ENCODE results near the gene STX3.

STX3 gene

DNA sequence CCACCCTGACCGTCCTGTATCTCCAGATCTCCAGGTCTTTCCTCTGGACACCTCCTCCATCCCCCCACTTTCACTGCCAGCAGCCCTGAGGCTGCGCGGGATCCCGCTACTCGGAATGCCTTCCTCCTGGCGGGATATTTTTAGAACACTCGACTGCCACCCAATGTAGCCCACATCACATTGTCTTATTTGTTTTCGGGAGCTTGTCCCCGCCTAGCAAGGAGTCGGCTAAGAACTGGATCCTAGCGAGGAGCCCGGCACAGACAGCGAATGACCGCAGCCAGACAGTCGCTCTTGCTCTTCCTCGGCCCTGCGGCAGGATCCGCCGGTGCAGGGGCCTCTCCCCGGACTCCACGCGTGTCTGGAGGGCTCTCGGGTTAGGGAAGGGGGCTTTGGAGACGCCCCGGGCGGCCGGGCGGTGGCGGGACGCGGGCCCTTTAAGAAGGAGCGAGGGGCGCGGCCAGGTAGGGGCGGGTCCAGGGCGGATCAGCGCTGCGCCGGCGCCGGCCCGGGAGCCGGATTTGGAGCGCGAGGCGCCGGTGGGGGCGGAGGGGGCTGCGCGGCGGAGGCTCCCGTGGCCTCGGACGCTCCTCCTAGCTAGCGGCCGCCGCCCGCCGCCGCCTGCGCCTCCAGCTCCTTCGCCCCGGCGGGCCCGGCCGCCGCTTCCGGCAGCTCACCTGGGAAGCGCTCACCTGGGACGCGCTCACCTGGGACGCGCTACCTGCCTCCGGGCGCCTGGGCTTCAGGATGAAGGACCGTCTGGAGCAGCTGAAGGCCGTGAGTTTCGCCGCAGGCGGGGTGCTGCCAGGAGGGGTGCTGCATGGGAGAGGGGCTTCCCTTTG lies at the start of gene STX3:
Gene STX3, plus strand, starts transcription at position 518 of the 842 bp plus-strand sequence. Its CDS starts 230 bp downstream, at position 748.
- DNase-seq, result peak; percentile 54 to 86
- peaks cover 0 to 24% (median 10%) of the 10 kb centered on the region in 4 donors for H3K4me1 ChIP-seq
- intact Hi-C loops (cut with DNase I; ENCODE audit: low total_unique reads), result loop anchor here (2.0 to 10.0 kb wide), 3 partner anchors 48 to 210 kb away; partner anchors contain the start of gene PATL1
- peak within 1 kb of the TSS; percentile 80 to 90 for H3K4me3 ChIP-seq
- H3K27ac ChIP-seq, result peak within 1 kb of the TSS; percentile 91 to 94
- TF ChIP-seq, protein P1, sequence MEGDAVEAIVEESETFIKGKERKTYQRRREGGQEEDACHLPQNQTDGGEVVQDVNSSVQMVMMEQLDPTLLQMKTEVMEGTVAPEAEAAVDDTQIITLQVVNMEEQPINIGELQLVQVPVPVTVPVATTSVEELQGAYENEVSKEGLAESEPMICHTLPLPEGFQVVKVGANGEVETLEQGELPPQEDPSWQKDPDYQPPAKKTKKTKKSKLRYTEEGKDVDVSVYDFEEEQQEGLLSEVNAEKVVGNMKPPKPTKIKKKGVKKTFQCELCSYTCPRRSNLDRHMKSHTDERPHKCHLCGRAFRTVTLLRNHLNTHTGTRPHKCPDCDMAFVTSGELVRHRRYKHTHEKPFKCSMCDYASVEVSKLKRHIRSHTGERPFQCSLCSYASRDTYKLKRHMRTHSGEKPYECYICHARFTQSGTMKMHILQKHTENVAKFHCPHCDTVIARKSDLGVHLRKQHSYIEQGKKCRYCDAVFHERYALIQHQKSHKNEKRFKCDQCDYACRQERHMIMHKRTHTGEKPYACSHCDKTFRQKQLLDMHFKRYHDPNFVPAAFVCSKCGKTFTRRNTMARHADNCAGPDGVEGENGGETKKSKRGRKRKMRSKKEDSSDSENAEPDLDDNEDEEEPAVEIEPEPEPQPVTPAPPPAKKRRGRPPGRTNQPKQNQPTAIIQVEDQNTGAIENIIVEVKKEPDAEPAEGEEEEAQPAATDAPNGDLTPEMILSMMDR (IDR thresholded peaks at IDR 0.05), result no peak
- no peaks in the 10 kb centered on the region for H3K36me3 ChIP-seq
- H3K9me3 ChIP-seq, result no peaks in the 10 kb centered on the region
- no peaks in the 10 kb centered on the region for H3K27me3 ChIP-seq

- intact Hi-C loops (cut with DNase I; ENCODE audit: low total_unique reads), result no loop called here
- H3K4me1 ChIP-seq, result no peaks in the 10 kb centered on the region
- H3K36me3 ChIP-seq, result no peaks in the 10 kb centered on the region
- H3K27me3 ChIP-seq, result no peaks in the 10 kb centered on the region
- no peaks in the 10 kb centered on the region for H3K9me3 ChIP-seq
- TF ChIP-seq, protein P1 (IDR thresholded peaks at IDR 0.05), result no peak
- no peak for DNase-seq
- H3K4me3 ChIP-seq, result no peak overlapping the region
- H3K27ac ChIP-seq, result no peak overlapping the region
Observed at GRCh38 chr11:59706518-59707285, 48.5 kb upstream of the STX3 start.

- Histone ChIP-seq H3K36me3 (no peaks in the 10 kb centered on the region), H3K27me3 (no peaks in the 10 kb centered on the region), H3K27ac (no peak overlapping the region), H3K4me1 (no peaks in the 10 kb centered on the region), H3K4me3 (no peak overlapping the region), H3K9me3 (no peaks in the 10 kb centered on the region)
- DNase-seq, result no peak
- TF ChIP-seq, protein P1 (IDR thresholded peaks at IDR 0.05), result no peak
- intact Hi-C loops (cut with DNase I; ENCODE audit: low total_unique reads), result no loop called here
Observed at GRCh38 chr11:59707371-59707770, 47.8 kb upstream of the STX3 start.

- Histone ChIP-seq H3K4me1 (no peaks in the 10 kb centered on the region), H3K9me3 (no peaks in the 10 kb centered on the region), H3K27ac (no peak overlapping the region), H3K4me3 (no peak overlapping the region), H3K36me3 (no peaks in the 10 kb centered on the region), H3K27me3 (no peaks in the 10 kb centered on the region)
- DNase-seq, result no peak
- TF ChIP-seq, protein P1 (IDR thresholded peaks at IDR 0.05), result no peak
- intact Hi-C loops (cut with DNase I; ENCODE audit: low total_unique reads), result no loop called here
Observed at GRCh38 chr11:59708537-59708936, 46.6 kb upstream of the STX3 start.

DNA sequence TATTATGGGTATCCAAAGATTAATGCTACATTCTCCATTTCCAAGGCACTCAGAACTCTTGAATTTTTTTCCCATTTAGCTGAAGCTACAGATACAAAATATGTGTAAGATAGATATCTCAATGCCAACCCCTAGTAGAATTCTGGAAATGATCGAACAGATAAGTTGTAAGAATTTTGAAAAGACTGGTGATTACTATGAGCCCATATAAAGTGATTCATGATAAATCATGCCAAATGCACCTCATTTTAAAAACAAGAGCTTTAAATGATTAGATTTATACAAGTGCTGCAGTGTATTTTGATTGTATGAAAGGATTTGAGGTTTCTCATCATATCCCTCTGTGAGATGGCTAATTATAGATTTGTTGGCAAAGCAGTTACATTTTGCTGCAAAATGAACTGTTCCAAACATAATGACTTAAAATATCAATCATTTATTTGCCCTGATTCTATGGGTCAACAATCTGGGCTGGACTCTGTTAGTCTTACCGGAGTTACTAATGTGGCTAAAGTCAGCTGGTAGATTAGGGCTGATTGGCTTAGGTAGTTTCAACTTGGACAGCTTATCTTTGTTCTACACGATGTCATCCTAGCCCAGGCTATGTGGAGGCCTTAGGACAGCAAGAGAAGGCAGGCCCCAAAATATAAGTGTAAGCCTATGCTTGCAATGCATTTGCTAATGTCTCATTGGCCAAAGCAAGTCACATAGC lies 44.9 kb upstream of the STX3 start:
- Histone ChIP-seq H3K9me3 (no peaks in the 10 kb centered on the region), H3K4me3 (no peak overlapping the region), H3K4me1 (no peaks in the 10 kb centered on the region), H3K27ac (no peak overlapping the region), H3K36me3 (no peaks in the 10 kb centered on the region), H3K27me3 (no peaks in the 10 kb centered on the region)
- no peak for DNase-seq
- TF ChIP-seq, protein P1 (IDR thresholded peaks at IDR 0.05), result no peak
- intact Hi-C loops (cut with DNase I; ENCODE audit: low total_unique reads), result no loop called here

Measured in tibial artery (tissue), 4 donors.